ENCODE data around the gene UCK1. TPM values are rescaled to one million over a fixed set of nuclear protein-coding genes. Genes with fewer than 3 reads are reported as not detected.

UCK1 gene
- total RNA-seq, 1 donor from 2014 or later, result 22.4 TPM

DNA sequence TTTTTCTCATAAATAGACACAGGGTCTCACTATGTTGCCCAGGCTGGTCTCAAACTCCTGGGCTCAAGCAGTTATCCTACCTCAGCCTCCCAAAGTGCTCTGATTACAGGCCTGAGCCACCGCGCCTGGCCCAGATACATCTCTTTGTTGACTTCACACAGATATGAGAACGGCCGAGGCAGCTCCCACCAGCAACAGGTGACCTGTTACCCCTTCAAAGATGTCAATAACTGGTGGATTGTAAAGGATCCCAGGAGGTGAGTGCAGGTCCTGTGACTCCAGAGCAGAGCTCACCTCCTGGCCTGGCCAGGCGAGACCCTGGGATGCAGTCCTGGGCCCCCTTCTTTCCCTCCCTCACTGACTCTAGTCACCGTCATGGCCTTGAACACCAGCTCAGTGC, 19.2 kb downstream of the UCK1 start:
- no peak for DNase-seq (ENCODE audit: low read depth)

DNA sequence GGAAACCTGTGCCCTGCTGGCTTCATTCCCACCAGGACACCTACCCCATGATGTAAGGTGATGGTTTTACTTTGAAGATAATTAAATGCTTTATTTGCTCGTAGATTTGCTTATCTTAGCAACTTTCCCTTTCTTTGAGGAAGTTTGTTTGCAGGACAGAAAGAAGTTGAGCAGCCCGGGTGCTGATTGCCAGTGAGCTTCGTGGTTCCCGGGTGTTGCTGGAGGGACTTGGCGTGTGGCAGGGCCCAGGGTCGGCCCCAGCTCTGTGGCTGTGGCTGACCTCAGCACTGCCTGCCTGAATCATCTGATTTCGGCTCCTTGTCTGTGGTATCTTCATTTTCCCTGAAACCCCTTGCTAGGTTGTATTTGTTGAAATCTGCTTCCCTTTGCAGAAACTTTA, 19.6 kb downstream of the UCK1 start:
- TF ChIP-seq, protein P1, sequence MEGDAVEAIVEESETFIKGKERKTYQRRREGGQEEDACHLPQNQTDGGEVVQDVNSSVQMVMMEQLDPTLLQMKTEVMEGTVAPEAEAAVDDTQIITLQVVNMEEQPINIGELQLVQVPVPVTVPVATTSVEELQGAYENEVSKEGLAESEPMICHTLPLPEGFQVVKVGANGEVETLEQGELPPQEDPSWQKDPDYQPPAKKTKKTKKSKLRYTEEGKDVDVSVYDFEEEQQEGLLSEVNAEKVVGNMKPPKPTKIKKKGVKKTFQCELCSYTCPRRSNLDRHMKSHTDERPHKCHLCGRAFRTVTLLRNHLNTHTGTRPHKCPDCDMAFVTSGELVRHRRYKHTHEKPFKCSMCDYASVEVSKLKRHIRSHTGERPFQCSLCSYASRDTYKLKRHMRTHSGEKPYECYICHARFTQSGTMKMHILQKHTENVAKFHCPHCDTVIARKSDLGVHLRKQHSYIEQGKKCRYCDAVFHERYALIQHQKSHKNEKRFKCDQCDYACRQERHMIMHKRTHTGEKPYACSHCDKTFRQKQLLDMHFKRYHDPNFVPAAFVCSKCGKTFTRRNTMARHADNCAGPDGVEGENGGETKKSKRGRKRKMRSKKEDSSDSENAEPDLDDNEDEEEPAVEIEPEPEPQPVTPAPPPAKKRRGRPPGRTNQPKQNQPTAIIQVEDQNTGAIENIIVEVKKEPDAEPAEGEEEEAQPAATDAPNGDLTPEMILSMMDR (conservative IDR thresholded peaks at IDR 0.05; ENCODE audit: low read depth, low read length), result no peak
- no peak for DNase-seq (ENCODE audit: low read depth)
- no peak overlapping the region for H3K4me3 ChIP-seq (ENCODE audit: low read depth, low read length)

More for the DNA sequence above, 19.2 kb downstream of the UCK1 start:
- no peak overlapping the region for H3K4me3 ChIP-seq (ENCODE audit: low read depth, low read length)
- TF ChIP-seq, protein P1 (conservative IDR thresholded peaks at IDR 0.05; ENCODE audit: low read depth, low read length), result no peak

- no peak for DNase-seq (ENCODE audit: low read depth)
- H3K4me3 ChIP-seq (ENCODE audit: low read depth, low read length), result no peak overlapping the region
- TF ChIP-seq, protein P1 (conservative IDR thresholded peaks at IDR 0.05; ENCODE audit: low read depth, low read length), result no peak
Observed at GRCh38 chr9:131505012-131505411, 26.1 kb downstream of the UCK1 start.

- no peak for DNase-seq (ENCODE audit: low read depth)
- TF ChIP-seq, protein P1 (conservative IDR thresholded peaks at IDR 0.05; ENCODE audit: low read depth, low read length), result peak; percentile 7
- H3K4me3 ChIP-seq (ENCODE audit: low read depth, low read length), result peak overlapping the region; percentile 94
Observed at GRCh38 chr9:131503626-131504465, 27.2 kb downstream of the UCK1 start.

- DNase-seq (ENCODE audit: low read depth), result no peak
- peak within 1 kb of the TSS; percentile 94 for H3K4me3 ChIP-seq (ENCODE audit: low read depth, low read length)
- TF ChIP-seq, protein P1 (conservative IDR thresholded peaks at IDR 0.05; ENCODE audit: low read depth, low read length), result no peak
Observed at GRCh38 chr9:131502781-131503625, 28.1 kb downstream of the UCK1 start, which contains the start of gene POMT1. Gene POMT1, plus strand, starts transcription at chr9:131502918. Its CDS starts 1,301 bp downstream, at chr9:131504219.

GRCh38 chr9:131500939-131501541, 30.0 kb downstream of the UCK1 start:
- TF ChIP-seq, protein P1 (conservative IDR thresholded peaks at IDR 0.05; ENCODE audit: low read depth, low read length), result no peak
- H3K4me3 ChIP-seq (ENCODE audit: low read depth, low read length), result no peak overlapping the region
- no peak for DNase-seq (ENCODE audit: low read depth)
